Ramos (cell line): Measurements from ENCODE around the gene DAB1.

Source experiments
- in situ Hi-C: fragments of 300-500 bp; cut with MboI; formaldehyde crosslinking; loops from one replicate; pipeline ENCODE4 v1.14.3; 2022; ENCODE audit warnings: low sequenced_read_pairs; ENCODE audit not compliant: unreplicated experiment

The DAB1 gene

DNA sequence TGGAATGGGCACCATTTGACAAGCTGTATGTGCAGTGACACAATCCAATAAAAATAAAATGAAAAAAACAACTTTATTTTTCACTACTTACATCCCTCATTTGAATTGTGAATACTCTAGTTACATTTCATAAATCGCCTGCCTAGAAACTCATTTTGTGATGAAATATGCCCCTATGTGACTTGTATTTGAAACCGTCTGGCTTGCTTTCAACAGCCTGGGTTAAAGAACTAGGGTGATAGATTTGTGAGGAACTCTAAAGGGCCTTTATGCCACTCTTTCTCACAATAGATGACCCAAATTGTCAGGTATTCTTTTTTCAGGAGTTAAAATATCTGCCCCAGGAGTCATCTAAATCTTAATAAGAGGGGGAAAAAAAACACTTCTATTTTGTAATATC, 137.9 kb downstream of the DAB1 start:
- in situ Hi-C loops, result no loop called here

DNA sequence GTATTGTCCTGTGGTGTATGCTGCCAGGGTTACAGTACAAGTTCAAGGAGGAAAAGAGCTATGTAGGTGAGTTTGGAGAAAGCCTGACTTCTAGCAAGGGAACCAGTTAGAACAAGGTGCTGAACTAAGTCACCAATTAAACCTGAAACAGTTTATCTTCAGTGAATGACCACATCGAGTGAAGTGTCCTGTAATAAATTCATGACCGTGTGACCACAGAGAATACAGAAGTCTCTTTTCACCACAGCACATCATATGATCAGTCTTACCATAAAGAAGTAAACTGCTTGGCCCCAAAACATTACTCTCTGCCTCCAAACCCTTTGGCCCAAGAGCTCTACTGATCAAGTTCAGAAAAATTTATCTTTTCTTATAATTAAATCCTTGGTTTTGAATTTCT, 141.4 kb downstream of the DAB1 start:
- in situ Hi-C loops, result no loop called here

DNA sequence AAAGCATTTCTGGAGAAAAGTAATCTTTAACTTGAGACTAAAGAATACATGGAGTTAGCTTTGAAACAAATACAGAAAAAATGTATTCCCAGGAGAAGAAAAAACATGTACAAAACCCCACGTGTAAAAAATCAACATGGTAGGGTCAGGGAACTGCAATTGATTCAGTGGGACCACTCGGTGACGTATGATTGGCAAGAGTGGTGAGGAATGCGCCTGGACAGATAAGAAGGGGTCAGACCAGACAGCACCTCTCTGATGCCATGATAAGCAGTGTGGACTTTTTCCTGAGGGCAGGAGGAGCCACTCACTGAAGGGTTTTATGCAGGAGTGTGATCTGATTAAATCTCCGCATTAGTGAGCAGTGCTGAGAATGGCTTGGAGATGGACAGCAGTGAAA, 142.5 kb downstream of the DAB1 start:
- in situ Hi-C loops, result no loop called here

GRCh38 chr1:57279909-57280666, 143.8 kb downstream of the DAB1 start:
- in situ Hi-C loops, result no loop called here

- in situ Hi-C loops, result no loop called here
Observed at GRCh38 chr1:57278558-57278957, 145.3 kb downstream of the DAB1 start.

GRCh38 chr1:57277681-57278080, 146.2 kb downstream of the DAB1 start:
- in situ Hi-C loops, result no loop called here

- in situ Hi-C loops, result no loop called here
Observed at GRCh38 chr1:57276918-57277317, 146.9 kb downstream of the DAB1 start.

DNA sequence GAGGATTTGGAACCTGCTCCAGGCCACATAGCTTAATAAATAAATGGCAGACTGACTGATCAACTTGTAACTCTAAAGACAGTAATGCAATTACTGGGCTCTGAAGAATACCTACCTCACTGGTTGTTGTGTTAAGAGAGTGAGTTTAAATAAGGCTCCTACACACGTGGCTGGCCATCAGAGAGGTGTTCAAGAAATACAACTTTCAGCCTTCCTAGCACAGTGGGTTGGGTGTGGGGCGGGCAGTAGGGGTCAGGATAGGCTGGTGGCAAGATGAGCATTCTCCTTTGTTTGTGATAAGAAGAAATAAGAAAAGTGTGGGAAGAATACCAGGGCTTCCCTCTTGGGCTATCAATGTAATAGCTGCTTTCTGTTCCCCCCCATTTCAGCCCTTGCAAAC, 151.3 kb downstream of the DAB1 start:
- in situ Hi-C loops, result no loop called here

GRCh38 chr1:57272150-57272549, 151.7 kb downstream of the DAB1 start:
- in situ Hi-C loops, result no loop called here

DNA sequence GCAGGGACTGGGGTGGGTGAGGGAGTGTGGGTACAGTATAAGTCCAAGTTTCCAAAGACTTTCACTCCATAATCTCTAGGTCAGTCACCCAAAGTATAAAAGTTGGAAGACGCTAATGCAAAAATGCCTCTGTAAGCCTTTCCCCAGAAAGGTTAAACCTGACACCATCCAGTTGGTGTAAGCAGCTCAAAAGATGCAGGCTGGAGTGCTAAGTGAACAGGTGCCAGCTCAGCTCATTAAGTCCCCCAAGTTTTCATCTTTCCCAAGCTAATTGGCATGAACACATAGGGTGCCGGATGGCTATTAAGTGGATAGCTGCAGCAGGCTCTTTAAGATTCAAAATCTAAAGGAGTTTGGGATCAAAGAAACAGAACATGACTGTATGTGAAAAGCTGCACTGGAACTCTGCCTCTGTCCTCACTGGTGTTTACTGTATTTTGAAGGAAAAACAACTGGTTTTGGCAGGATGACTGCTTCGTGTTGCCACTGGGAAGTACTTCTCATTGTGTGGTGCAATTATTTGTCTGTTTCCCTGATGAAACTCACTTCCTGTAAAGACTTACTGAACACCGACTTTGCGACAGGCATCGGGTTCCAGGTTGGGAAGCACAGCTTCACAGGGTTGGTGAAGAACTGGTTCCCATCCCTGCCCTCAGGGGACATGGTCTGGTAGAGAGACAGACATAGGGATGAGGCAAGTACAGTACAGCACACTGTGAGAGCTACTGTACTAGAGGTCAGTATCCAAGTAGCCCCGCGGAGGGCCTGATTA, 152.7 kb downstream of the DAB1 start:
- in situ Hi-C loops, result no loop called here

DNA sequence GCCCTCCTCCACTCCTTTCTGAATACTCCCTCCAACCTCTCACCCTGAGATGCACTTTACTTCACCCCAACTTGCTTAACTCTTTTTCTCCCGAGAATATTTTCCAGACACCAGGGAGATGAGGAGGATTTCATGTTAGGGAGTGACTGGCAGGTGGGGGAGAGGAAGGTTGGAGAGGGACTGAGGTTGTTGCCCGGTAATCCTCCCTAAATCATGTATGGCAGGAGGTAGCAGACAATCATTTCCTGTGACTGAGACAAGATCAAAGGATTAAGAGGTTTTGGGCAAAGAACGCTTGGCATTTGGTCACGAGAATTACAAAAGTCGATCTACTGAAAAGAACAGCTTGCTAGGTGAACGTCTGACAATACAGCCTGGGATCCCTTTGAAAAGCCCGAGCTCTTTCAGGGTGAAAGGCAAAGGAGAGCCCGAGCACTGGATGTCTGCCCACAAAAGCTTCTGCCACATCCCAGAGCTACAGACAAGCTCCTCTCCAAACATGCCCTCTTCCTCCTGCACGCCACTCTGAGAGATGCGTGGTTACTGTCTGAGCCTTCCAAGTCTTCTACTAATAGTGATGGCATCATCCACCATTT, 154.1 kb downstream of the DAB1 start:
- in situ Hi-C loops, result no loop called here

- in situ Hi-C loops, result no loop called here
Observed at GRCh38 chr1:57265104-57265503, 158.8 kb downstream of the DAB1 start.

GRCh38 chr1:57262472-57262871, 161.4 kb downstream of the DAB1 start:
- in situ Hi-C loops, result no loop called here

DNA sequence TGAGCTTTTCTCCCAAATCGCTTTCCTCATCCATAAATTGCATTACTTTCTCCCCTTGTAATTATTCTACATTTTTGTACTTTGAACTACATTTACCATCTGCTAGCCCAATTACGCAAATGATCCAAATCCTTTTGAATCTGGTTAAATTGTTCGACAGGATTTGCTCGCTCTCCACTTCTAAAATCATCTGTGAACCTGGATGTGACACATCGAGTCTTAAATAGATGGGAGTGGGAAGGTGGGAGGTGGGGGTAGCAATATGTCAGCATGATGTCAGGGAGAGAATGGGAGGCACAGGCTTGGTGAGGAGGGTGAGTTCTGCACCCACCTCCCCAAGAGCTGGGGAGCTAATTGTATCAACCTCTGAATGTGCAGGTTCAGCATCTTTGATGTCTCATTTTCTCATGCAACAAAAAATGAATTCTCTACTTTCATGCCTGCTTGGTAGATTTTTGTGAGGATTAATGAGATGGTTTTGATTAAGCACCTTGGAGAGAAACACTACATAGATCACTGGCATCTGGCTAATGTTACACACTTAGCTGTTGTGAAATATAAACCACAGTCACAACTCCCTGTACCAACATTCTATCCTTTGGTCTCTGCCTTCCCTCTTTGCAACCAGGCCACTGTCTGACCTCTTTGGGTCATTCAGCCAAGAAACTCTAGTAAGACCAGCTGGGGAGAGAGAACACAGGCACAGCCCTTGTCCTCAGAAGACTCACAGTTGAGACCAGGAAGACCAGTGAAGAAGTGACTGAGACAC, 165.1 kb downstream of the DAB1 start:
- in situ Hi-C loops, result no loop called here

GRCh38 chr1:57255945-57256344, 167.9 kb downstream of the DAB1 start:
- in situ Hi-C loops, result no loop called here

- in situ Hi-C loops, result no loop called here
Observed at GRCh38 chr1:57254022-57254421, 169.8 kb downstream of the DAB1 start.

- in situ Hi-C loops, result no loop called here
Observed at GRCh38 chr1:57252597-57253294, 171.1 kb downstream of the DAB1 start.

GRCh38 chr1:57250021-57250420, 173.8 kb downstream of the DAB1 start:
- in situ Hi-C loops, result no loop called here

DNA sequence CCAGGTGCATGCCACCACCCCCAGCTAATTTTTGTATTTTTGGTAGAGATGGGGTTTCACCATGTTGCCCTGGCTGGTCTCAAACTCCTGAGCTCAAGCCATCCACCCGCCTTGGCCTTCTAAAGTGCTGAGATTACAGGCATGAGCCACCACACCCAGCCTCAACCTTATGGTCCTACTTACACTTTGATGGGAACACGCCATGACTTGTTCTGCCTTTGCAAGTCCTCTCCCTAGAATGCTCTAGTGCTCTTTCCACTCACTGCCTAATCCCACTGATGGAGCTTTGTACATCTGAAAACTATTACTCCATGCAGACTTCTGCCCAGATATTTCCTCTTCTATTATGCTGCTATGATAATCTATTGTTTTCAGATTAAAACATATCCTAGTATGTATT, 174.3 kb downstream of the DAB1 start:
- in situ Hi-C loops, result no loop called here

GRCh38 chr1:57248830-57249229, 175.0 kb downstream of the DAB1 start:
- in situ Hi-C loops, result no loop called here
